HG03342 (cell line): ENCODE data around the gene PMM2.
"Not testable (repeated sequence)": the region's sequence is repeated elsewhere in the genome, so short reads cannot be mapped to it uniquely, and the experiment has no call there.

Source experiments
- ATAC-seq: cut with Tn5 transposase; IDR thresholded peaks from one replicate; pipeline ENCODE4 v1.9.1; 2021; ENCODE audit warnings: mild to moderate bottlenecking, moderate library complexity; ENCODE audit not compliant: unreplicated experiment

PMM2 gene

GRCh38 chr16:8816967-8817655 lies 19.5 kb downstream of the PMM2 start:
- ATAC-seq = no peak

DNA sequence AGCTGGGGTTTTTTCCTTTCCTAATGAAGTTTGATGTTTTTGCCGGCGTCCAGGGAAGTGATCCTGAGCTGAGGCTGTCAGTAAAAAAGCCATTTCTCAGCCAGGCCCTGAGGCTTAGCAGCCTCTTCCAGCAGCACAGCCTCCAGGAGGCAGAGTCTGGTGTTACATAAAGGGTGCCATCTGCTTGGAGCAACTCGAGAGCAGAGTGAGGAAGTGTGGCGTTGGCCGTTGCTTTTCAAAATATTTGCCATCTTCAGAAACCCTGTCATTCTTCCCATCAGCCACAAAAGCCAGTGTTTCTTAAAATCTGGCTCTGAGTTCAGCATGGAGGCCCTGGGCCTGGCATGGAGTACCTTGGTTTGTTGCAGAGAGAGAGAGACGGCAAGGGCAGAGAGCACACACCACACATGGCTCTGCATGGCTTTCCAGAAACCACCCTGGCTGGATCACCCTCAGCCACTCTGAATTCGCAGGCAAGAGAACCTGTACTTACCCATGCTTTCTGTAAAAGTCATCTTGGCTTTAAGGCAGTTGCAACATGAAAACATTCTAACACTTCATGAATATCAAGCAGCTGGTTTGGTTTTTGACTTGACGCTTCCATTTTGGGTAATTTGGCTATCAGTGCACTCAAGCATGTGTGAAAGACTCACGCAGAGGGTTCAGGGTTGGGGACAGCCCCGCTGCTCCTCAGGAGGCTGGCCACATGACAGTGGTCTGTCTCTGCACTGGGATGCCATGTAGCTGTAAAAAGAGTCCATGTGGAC lies 21.0 kb downstream of the PMM2 start:
- peak; percentile 65 for ATAC-seq

GRCh38 chr16:8819411-8820034 lies 21.9 kb downstream of the PMM2 start:
- no peak for ATAC-seq

DNA sequence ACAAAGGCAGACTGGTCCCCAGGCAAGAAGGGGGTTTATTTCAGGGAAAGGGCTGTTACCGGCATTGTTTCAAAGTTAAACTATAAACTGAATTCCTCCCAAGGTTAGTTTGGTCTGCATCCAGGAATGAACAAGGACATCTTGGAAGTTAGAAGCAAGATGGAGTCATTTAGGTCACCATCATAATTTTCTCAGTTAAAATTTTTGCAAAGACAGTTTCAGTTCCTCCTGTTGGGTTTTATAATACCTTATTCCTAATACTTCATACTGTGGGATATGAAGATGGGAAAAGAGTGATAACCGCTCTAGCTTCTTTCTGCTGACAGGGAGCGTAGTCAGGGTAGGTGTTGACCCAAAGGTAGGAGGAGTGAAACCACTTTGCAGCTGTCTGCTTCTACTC lies 24.8 kb downstream of the PMM2 start:
- ATAC-seq = no peak

GRCh38 chr16:8826278-8826879 lies 28.7 kb downstream of the PMM2 start:
- no peak for ATAC-seq

GRCh38 chr16:8828541-8829165 lies 31.0 kb downstream of the PMM2 start:
- ATAC-seq = no peak

- no peak for ATAC-seq
Observed at GRCh38 chr16:8831450-8831849, 33.8 kb downstream of the PMM2 start.

- no peak for ATAC-seq
Observed at GRCh38 chr16:8831871-8832716, 34.5 kb downstream of the PMM2 start.

- no peak for ATAC-seq
Observed at GRCh38 chr16:8832717-8833105, 35.1 kb downstream of the PMM2 start.

GRCh38 chr16:8836797-8837196 lies 39.2 kb downstream of the PMM2 start:
- ATAC-seq = not testable (repeated sequence)

GRCh38 chr16:8837594-8837993 lies 40.0 kb downstream of the PMM2 start:
- ATAC-seq = not testable (repeated sequence)

- ATAC-seq = not testable (repeated sequence)
Observed at GRCh38 chr16:8842016-8842415, 44.4 kb downstream of the PMM2 start.

DNA sequence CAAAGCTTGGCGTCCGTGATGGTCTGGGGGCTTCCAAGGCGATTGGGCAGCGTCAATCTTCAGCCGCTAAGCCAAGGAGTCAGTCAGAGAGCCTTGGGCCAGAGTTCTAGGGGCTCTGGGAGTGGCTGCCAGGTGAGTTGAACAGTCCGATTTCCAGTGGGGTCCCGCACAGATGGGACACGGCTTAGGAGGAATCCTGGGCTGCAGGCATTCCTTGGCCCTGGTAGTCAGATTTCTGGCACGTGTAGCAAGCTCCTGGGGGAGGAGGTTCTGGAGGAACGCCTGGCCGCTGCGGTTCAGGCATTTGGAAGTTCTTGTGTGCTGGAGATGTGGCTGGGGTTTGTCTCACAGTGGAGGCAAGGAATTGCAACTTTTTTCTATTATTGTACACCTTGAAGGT lies 45.7 kb downstream of the PMM2 start:
- not testable (repeated sequence) for ATAC-seq

DNA sequence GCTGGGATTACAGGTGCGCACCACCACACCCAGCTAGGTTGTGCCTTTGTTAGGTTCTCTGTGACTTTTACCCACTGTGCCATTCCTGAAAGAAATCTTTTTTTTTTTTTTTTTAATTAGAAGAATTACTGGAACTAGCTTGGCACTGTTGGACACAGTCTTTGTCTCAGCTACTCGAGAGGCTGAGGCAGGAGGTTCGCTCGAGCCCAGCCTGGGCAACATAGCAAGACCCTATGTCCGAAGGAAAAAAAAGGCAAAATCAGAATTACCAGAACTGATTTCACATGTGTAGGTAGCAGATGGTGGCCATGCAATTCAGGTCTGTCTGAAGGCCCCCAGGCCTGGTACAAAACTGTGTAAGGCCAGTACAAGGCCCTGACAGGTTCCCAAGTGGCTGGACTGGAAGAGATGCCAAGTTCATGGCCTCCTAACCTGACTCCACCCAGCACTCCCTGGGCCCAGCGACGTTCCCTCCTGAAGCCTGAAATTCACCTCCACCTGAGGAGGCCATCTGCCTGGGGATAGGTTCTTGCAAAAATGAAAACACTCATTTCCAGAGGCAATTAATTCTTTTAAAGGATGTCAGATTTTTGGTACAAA lies 48.2 kb downstream of the PMM2 start:
- ATAC-seq = no peak

DNA sequence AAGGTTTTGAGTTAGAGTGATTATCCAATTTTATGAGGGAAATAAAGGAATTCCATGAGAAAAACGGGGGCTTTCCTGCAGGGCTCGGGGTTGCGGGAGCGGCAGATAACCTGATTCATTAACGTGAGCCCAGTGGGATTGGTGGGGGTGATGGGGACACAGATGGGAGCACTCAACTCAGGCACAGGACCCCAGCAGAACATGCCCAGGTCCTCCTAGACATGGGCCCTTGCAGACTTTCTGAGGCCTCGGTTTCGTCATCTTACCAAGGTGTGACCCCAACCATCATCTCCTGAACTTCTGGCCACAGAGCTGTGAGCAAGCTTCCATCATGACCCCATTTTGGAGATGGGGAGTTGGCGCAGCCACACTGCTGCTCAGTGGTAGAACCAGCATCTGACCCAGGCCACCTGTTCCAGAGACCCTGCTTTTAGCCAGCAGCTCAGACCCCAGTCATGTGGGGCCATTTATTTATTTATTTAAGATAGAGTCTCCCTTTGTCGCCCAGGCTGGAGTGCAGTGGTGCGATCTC lies 48.8 kb downstream of the PMM2 start:
- no peak for ATAC-seq

GRCh38 chr16:8847145-8847544 lies 49.5 kb downstream of the PMM2 start:
- ATAC-seq = no peak

- ATAC-seq = no peak
Observed at GRCh38 chr16:8847623-8848022, 50.0 kb downstream of the PMM2 start.

DNA sequence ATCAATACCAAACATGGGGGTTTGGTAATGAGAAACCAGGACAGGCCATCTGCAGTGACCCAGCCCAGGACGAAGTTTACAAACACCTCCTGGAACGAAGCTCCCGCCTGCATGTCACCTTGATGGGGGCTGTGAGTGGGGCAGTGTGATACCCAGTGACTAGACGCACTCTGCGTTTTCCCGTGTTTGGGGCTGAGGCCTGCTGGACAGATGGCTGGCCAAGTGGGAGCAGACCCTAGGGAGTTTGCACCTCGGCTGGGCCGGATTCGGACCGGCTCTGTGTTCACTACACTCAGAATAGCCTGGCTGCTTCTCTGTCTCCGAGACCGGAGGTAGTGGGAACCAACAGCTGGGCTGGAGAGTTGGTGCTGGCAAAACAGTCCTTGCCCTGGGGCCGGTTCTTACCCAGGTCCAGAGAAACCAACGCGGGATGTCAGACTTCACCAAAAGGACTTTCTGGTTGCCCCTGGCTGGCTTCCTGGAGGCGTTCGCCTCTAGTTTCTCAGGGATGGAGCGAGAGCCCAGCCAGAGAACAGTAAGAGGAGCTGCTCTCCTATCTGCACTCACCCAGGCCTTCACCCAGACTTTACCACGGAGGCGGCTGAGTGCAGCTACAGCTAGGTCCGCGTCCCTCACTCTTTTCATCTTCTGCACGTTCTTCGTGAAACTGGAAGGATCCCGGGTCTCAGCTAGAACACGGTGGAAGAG lies 50.7 kb downstream of the PMM2 start:
- ATAC-seq = no peak

DNA sequence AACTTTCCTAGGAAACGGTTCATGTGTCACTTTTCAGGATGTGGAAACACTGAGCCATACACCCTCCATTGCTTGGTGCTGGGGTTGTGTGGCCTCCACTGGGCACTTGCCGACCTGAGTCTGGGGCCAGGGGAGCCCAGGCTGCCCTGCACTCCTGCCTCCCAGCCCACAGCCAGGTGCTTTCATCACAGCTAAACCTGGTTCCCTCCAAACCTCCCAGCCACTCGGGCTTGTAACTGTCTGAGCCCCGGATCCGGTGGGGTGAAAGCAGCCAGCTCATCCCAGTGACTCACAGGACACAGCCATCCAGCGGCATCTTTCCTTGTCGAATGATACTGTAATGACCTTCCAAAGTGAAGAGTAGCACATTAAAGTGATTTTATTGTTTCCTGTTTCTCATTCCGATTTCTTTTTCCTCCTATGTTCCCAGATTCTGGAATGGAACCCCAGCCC lies 51.3 kb downstream of the PMM2 start:
- no peak for ATAC-seq
